OCI-LY1 (cell line): ENCODE measurements around the gene GFI1B.

ENCODE experiments used
- H2AFZ ChIP-seq: fragments of 200-600 bp; sonication (generic), shearing (Covaris generic); 2 replicates; pipeline ENCODE4 v1.6.0; 2014; ENCODE audit warnings: antibody characterized with exemption, mild to moderate bottlenecking, low read length
- H3F3A ChIP-seq: fragments of 200-600 bp; sonication (generic), shearing (Covaris generic); 2 replicates; pipeline ENCODE4 v1.6.0; 2014; ENCODE audit warnings: mild to moderate bottlenecking, antibody characterized with exemption, low read length, moderate library complexity; ENCODE audit not compliant: insufficient read depth
- H3K27ac ChIP-seq: fragments of 200-600 bp; sonication (generic); 2 replicates; pipeline ENCODE4 v1.5.1; 2014; ENCODE audit warnings: low read length, mixed run types, mild to moderate bottlenecking, low read depth; ENCODE audit not compliant: poor library complexity, severe bottlenecking
- H3K27me3 ChIP-seq: fragments of 200-600 bp; sonication (generic); 2 replicates; pipeline ENCODE4 v1.6.0; 2014; ENCODE audit warnings: antibody characterized with exemption, mild to moderate bottlenecking, low read length, moderate library complexity; ENCODE audit not compliant: insufficient read depth
- H3K36me3 ChIP-seq: fragments of 200-600 bp; sonication (generic); 2 replicates; pipeline ENCODE4 v1.6.1; 2014; ENCODE audit warnings: mild to moderate bottlenecking, antibody characterized with exemption, low read length, moderate library complexity, mixed read lengths; ENCODE audit not compliant: insufficient read depth
- H3K4me1 ChIP-seq: fragments of 200-600 bp; sonication (generic); 2 replicates; pipeline ENCODE4 v1.5.1; 2014; ENCODE audit warnings: mild to moderate bottlenecking, low read length, moderate library complexity; ENCODE audit not compliant: insufficient read depth, severe bottlenecking
- H3K4me2 ChIP-seq: fragments of 200-600 bp; sonication (generic), shearing (Covaris generic); 2 replicates; pipeline ENCODE4 v1.6.1; 2014; ENCODE audit warnings: low read length
- H3K4me3 ChIP-seq: fragments of 200-600 bp; sonication (generic); 2 replicates; pipeline ENCODE4 v1.5.1; 2014; ENCODE audit warnings: low read length, low read depth, mild to moderate bottlenecking, mixed read lengths; ENCODE audit not compliant: poor library complexity, severe bottlenecking
- H3K79me2 ChIP-seq: fragments of 200-600 bp; shearing (Covaris generic); 2 replicates; pipeline ENCODE4 v1.6.1; 2016; ENCODE audit warnings: mixed run types, low read length, mixed read lengths; ENCODE audit not compliant: insufficient read depth
- H3K9ac ChIP-seq: fragments of 200-600 bp; sonication (generic), shearing (Covaris generic); 2 replicates; pipeline ENCODE4 v1.6.1; 2014; ENCODE audit warnings: mild to moderate bottlenecking, low read length, mixed read lengths
- H3K9me2 ChIP-seq: fragments of 200-600 bp; sonication (generic), shearing (Covaris generic); 2 replicates; pipeline ENCODE4 v1.6.1; 2014; ENCODE audit warnings: low read depth, mild to moderate bottlenecking, low read length, mixed read lengths
- H3K9me3 ChIP-seq: fragments of 200-600 bp; shearing (Covaris generic); 2 replicates; pipeline ENCODE4 v1.6.1; 2014; ENCODE audit warnings: low read length, mixed read lengths
- H4K20me1 ChIP-seq: fragments of 200-600 bp; sonication (generic), shearing (Covaris generic); 2 replicates; pipeline ENCODE4 v1.6.0; 2016; ENCODE audit warnings: mild to moderate bottlenecking, low read length; ENCODE audit not compliant: insufficient read depth
- CTCF ChIP-seq: fragments of 200-600 bp; sonication (generic), shearing (Covaris generic); IDR thresholded peaks from 2 replicates; pipeline ENCODE4 v1.5.1; 2017; ENCODE audit warnings: mild to moderate bottlenecking, antibody characterized with exemption, low read length, moderate library complexity, mixed read lengths
- EZH2 ChIP-seq: fragments of 200-600 bp; sonication (generic), shearing (Covaris generic); IDR thresholded peaks from 2 replicates; pipeline ENCODE4 v1.8.0; 2017; ENCODE audit warnings: borderline replicate concordance, mixed run types, mild to moderate bottlenecking, antibody characterized with exemption, low read length, moderate library complexity, mixed read lengths

The GFI1B gene

GRCh38 chr9:133002147-133003070 lies 23.9 kb downstream of the GFI1B start:
- no peak for TF ChIP-seq EZH2
- no peak for TF ChIP-seq CTCF
- H3K27me3 ChIP-seq: peaks cover 6% of the 10 kb centered on the region; the same call in 1 of the 2 replicates
- H2AFZ ChIP-seq: no peak overlapping the region
- no peaks in the 10 kb centered on the region for H3K36me3 ChIP-seq
- no peaks in the 10 kb centered on the region for H3K9me2 ChIP-seq
- no peak overlapping the region for H3K9ac ChIP-seq
- no peaks in the 10 kb centered on the region for H3K79me2 ChIP-seq
- H3K4me3 ChIP-seq: no peak overlapping the region
- no peaks in the 10 kb centered on the region for H4K20me1 ChIP-seq
- H3F3A ChIP-seq: no peaks in the 10 kb centered on the region
- H3K9me3 ChIP-seq: no peaks in the 10 kb centered on the region
- no peak overlapping the region for H3K4me2 ChIP-seq
- H3K27ac ChIP-seq: no peak overlapping the region
- H3K4me1 ChIP-seq: no peaks in the 10 kb centered on the region

GRCh38 chr9:133003071-133003461 lies 24.6 kb downstream of the GFI1B start:
- Histone ChIP-seq H3K9ac (no peak overlapping the region), H3K36me3 (no peaks in the 10 kb centered on the region), H3K9me3 (no peaks in the 10 kb centered on the region), H3F3A (no peaks in the 10 kb centered on the region), H3K4me2 (no peak overlapping the region), H2AFZ (no peak overlapping the region), H4K20me1 (no peaks in the 10 kb centered on the region), H3K27me3 (peaks cover 6% of the 10 kb centered on the region; the same call in 1 of the 2 replicates), H3K4me3 (no peak overlapping the region), H3K79me2 (no peaks in the 10 kb centered on the region), H3K9me2 (no peaks in the 10 kb centered on the region), H3K4me1 (no peaks in the 10 kb centered on the region), H3K27ac (no peak overlapping the region)
- no peak for TF ChIP-seq EZH2
- no peak for TF ChIP-seq CTCF

- no peak overlapping the region for H2AFZ ChIP-seq
- H3K27me3 ChIP-seq: peaks cover 6% of the 10 kb centered on the region; the same call in 1 of the 2 replicates
- H3K4me3 ChIP-seq: no peak overlapping the region
- H3K9me2 ChIP-seq: no peaks in the 10 kb centered on the region
- no peak overlapping the region for H3K9ac ChIP-seq
- H3K9me3 ChIP-seq: no peaks in the 10 kb centered on the region
- no peaks in the 10 kb centered on the region for H3K79me2 ChIP-seq
- H3K4me2 ChIP-seq: no peak overlapping the region
- no peaks in the 10 kb centered on the region for H3K36me3 ChIP-seq
- no peak for TF ChIP-seq EZH2
- no peak for TF ChIP-seq CTCF
- no peaks in the 10 kb centered on the region for H3K4me1 ChIP-seq
- H3K27ac ChIP-seq: no peak overlapping the region
- no peaks in the 10 kb centered on the region for H3F3A ChIP-seq
- H4K20me1 ChIP-seq: no peaks in the 10 kb centered on the region
These were observed 25.2 kb downstream of the GFI1B start for GRCh38 chr9:133003671-133004090.
